Ascending aorta (tissue), 2 donors: ENCODE measurements around the gene FGF9. TPM values are rescaled to one million over a fixed set of nuclear protein-coding genes. Genes with fewer than 3 reads are reported as not detected.

Experiments
- DNase-seq, 2 donors: peaks; one replicate each; pipeline ENCODE4 v3.0.0-alpha.2; 2019; ENCODE audit warnings: low spot score in 2 of 2
- H3K27ac ChIP-seq, 2 donors: fragments of 200-600 bp; sonication (generic); one replicate each; pipeline ENCODE4 v1.5.1; 2016 to 2017; ENCODE audit warnings: mild to moderate bottlenecking in 1 of 2
- H3K27me3 ChIP-seq: fragments of 200-600 bp; sonication (generic); one replicate; pipeline ENCODE4 v1.5.1; 2017
- H3K36me3 ChIP-seq, 2 donors: fragments of 200-600 bp; sonication (generic); one replicate each; pipeline ENCODE4 v1.5.1; 2016
- H3K4me1 ChIP-seq, 2 donors: fragments of 200-600 bp; sonication (generic); one replicate each; pipeline ENCODE4 v1.5.1; 2016 to 2017; ENCODE audit warnings: mild to moderate bottlenecking in 1 of 2
- H3K4me3 ChIP-seq, 2 donors: fragments of 200-600 bp; sonication (generic); one replicate each; pipeline ENCODE4 v1.5.1; 2016 to 2017; ENCODE audit warnings: mild to moderate bottlenecking in 1 of 2
- H3K9me3 ChIP-seq, 2 donors: fragments of 200-600 bp; sonication (generic); one replicate each; pipeline ENCODE4 v1.5.1; 2016
- intact Hi-C: fragments of 100-400 bp; cut with DNase I; formaldehyde crosslinking; loops from one replicate; pipeline ENCODE4 v1.15.1; 2023
- total RNA-seq: library from RNA; depleted of rRNA; stranded (reverse); fragments of >200 nt; gene quantifications from one replicate; pipeline ENCODE4 v1.1.0, GENCODE V29; 2016
- TF ChIP-seq, protein P1 (sequence below), 3 experiments: fragments of 200-600 bp in 2 of 3; fragments of 450-650 bp in 1 of 3; sonication (generic) in 2 of 3; IDR thresholded peaks; one replicate each; pipeline ENCODE4 v1.5.1; 2016 to 2019; ENCODE audit warnings: antibody characterized with exemption in 3 of 3, mild to moderate bottlenecking in 1 of 3, moderate library complexity in 1 of 3

Gene FGF9
- total RNA-seq, 1 donor from 2014 or later: not detected

DNA sequence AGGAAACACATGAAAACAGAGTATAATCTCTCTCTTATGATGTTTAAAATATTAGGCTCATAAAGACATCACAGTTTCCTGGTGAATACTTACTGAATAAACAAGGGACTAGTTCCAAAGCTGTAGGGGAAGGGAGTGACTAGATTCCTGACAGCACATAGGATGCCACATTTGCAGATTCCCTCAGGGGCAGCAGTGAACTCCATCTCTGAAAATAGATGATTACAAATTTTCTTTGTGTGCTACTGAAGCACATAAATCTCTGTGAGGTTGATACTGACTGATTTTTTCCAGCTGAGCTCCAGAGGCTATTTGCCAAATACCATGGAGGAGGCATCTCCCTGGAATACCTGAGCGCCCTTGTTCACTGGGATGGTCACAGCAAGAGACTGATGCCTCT lies 77.3 kb downstream of the FGF9 start:
- TF ChIP-seq, protein P1, sequence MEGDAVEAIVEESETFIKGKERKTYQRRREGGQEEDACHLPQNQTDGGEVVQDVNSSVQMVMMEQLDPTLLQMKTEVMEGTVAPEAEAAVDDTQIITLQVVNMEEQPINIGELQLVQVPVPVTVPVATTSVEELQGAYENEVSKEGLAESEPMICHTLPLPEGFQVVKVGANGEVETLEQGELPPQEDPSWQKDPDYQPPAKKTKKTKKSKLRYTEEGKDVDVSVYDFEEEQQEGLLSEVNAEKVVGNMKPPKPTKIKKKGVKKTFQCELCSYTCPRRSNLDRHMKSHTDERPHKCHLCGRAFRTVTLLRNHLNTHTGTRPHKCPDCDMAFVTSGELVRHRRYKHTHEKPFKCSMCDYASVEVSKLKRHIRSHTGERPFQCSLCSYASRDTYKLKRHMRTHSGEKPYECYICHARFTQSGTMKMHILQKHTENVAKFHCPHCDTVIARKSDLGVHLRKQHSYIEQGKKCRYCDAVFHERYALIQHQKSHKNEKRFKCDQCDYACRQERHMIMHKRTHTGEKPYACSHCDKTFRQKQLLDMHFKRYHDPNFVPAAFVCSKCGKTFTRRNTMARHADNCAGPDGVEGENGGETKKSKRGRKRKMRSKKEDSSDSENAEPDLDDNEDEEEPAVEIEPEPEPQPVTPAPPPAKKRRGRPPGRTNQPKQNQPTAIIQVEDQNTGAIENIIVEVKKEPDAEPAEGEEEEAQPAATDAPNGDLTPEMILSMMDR (IDR thresholded peaks at IDR 0.05): no peak
- H3K27me3 ChIP-seq: no peaks in the 10 kb centered on the region
- H3K4me1 ChIP-seq: no peaks in the 10 kb centered on the region
- no peaks in the 10 kb centered on the region for H3K36me3 ChIP-seq
- H3K9me3 ChIP-seq: no peaks in the 10 kb centered on the region
- no peak for DNase-seq
- intact Hi-C loops: no loop called here
- H3K4me3 ChIP-seq: no peak overlapping the region
- H3K27ac ChIP-seq: no peak overlapping the region

DNA sequence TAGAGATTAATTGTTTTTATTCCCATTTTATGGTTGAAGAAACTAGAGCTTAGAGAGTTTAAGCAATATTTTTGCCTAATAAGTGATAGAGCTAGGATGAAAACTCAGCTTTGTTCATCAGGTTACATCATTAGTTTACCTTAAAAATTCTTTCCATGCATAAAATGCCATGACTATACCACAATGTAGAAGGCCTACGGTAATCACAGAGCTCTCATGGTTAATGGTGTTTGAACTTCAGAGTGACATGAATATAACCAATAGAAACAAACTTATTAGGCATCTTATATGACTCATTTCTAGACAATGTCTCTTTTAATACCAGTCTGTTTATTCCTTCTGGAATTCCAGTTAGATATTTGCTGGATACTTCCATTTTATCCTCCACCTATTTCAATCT lies 78.5 kb downstream of the FGF9 start:
- H3K36me3 ChIP-seq: no peaks in the 10 kb centered on the region
- no peak for DNase-seq
- H3K4me1 ChIP-seq: no peaks in the 10 kb centered on the region
- H3K9me3 ChIP-seq: no peaks in the 10 kb centered on the region
- no peaks in the 10 kb centered on the region for H3K27me3 ChIP-seq
- TF ChIP-seq, protein P1 (IDR thresholded peaks at IDR 0.05): no peak
- H3K27ac ChIP-seq: no peak overlapping the region
- no peak overlapping the region for H3K4me3 ChIP-seq
- intact Hi-C loops: no loop called here

DNA sequence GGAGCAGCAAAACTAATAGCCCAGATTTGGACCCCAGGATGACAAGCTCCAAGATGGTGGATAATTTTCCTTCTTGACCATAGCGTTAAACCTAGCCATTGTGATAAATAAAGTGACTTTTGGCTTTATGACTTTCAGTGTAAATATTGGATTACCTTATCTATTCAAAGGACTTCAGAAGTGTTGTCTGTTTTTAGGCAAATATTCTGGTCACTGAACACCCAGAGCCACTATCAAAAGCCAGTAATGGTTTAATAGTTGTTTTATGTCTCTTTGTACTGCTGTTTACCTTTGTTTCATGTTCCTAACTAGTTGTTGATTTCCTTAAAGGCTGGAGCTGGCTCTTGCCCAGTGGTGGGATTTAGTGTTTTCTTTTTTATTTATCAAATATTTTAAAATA lies 81.6 kb downstream of the FGF9 start:
- TF ChIP-seq, protein P1 (IDR thresholded peaks at IDR 0.05): no peak
- no peaks in the 10 kb centered on the region for H3K4me1 ChIP-seq
- H3K9me3 ChIP-seq: no peaks in the 10 kb centered on the region
- no peaks in the 10 kb centered on the region for H3K27me3 ChIP-seq
- DNase-seq: no peak
- no peaks in the 10 kb centered on the region for H3K36me3 ChIP-seq
- H3K4me3 ChIP-seq: no peak overlapping the region
- intact Hi-C loops: no loop called here
- H3K27ac ChIP-seq: no peak overlapping the region

DNA sequence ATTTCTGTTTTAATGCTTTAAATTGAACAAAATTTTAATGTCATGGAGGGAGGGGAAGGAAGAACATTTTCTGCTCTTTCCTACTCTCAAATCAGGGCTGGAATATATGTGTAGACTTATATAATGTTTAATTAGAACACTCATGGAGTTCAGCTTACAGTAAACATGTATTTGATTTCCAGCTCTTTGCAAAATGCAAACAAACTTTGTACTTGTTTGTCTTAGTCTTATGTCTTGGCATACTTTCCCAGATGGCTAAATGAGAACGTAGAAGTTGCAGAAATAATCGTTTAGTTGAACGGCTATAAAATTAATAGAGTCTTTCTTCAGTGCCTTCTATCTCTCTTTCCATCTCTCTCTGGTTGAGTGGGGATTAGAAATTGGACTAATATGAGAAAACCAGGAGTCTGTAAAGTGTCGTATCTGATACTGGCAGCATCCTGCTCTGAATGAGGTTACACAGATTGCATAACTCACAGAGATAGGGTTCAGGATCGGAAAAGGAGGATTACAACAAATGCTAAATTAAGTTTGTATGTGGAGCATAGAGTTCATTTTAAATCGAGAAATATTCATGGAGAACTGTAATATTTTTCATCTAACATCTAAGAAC lies 82.3 kb downstream of the FGF9 start:
- H3K27ac ChIP-seq: no peak overlapping the region
- no peak overlapping the region for H3K4me3 ChIP-seq
- intact Hi-C loops: no loop called here
- H3K9me3 ChIP-seq: no peaks in the 10 kb centered on the region
- no peaks in the 10 kb centered on the region for H3K4me1 ChIP-seq
- DNase-seq: no peak
- no peaks in the 10 kb centered on the region for H3K27me3 ChIP-seq
- H3K36me3 ChIP-seq: no peaks in the 10 kb centered on the region
- TF ChIP-seq, protein P1 (IDR thresholded peaks at IDR 0.05): no peak

Other genes with a start within 250 kb of the FGF9 start
- gene ZDHHC20, start 211.8 kb upstream of the FGF9 start, total RNA-seq: 39.8 TPM
- 41.5 TPM for gene MICU2, start 66.9 kb upstream of the FGF9 start, total RNA-seq